MM.1S (cell line): ENCODE data around the gene SDR9C7.

Experiments
- DNase-seq: peaks from one replicate; pipeline ENCODE4 v3.0.0-alpha.2; 2015
- H2AFZ ChIP-seq: fragments of 300-600 bp; sonication (generic); 2 replicates; pipeline ENCODE4 v1.6.0; 2016; ENCODE audit warnings: antibody characterized with exemption, low read length
- H3F3A ChIP-seq: fragments of 300-600 bp; sonication (generic); 2 replicates; pipeline ENCODE4 v1.6.1; 2016; ENCODE audit warnings: mild to moderate bottlenecking, antibody characterized with exemption, low read length, moderate library complexity, mixed read lengths; ENCODE audit not compliant: insufficient read depth
- H3K27ac ChIP-seq: fragments of 300-600 bp; sonication (generic); 2 replicates; pipeline ENCODE4 v1.5.1; 2016; ENCODE audit warnings: mild to moderate bottlenecking, low read length
- H3K27me3 ChIP-seq: fragments of 300-600 bp; sonication (generic); replicated peaks from 2 replicates; pipeline ENCODE4 v1.6.0; 2016; ENCODE audit warnings: low read length; ENCODE audit not compliant: insufficient read depth
- H3K36me3 ChIP-seq: fragments of 300-600 bp; sonication (generic); replicated peaks from 2 replicates; pipeline ENCODE4 v1.6.1; 2016; ENCODE audit warnings: mild to moderate bottlenecking, low read length, mixed read lengths; ENCODE audit not compliant: insufficient read depth
- H3K4me1 ChIP-seq: fragments of 300-600 bp; sonication (generic); 2 replicates; pipeline ENCODE4 v1.6.1; 2016; ENCODE audit warnings: low read length, mixed read lengths
- H3K4me2 ChIP-seq: fragments of 300-600 bp; sonication (generic); 2 replicates; pipeline ENCODE4 v1.6.0; 2016; ENCODE audit warnings: low read depth, low read length
- H3K4me3 ChIP-seq: fragments of 300-600 bp; sonication (generic); 2 replicates; pipeline ENCODE4 v1.5.1; 2016; ENCODE audit warnings: low read length, mixed read lengths
- H3K79me2 ChIP-seq: fragments of 300-600 bp; sonication (generic); 2 replicates; pipeline ENCODE4 v1.6.1; 2016; ENCODE audit warnings: mixed run types, low read length, mixed read lengths
- H3K9ac ChIP-seq: fragments of 300-600 bp; sonication (generic); 2 replicates; pipeline ENCODE4 v1.6.1; 2016; ENCODE audit warnings: low read length, mixed read lengths
- H3K9me2 ChIP-seq: fragments of 300-600 bp; sonication (generic); replicated peaks from 2 replicates; pipeline ENCODE4 v1.6.1; 2016; ENCODE audit warnings: mild to moderate bottlenecking, low read length, mixed read lengths; ENCODE audit not compliant: insufficient read depth
- H3K9me3 ChIP-seq: fragments of 300-600 bp; sonication (generic); replicated peaks from 2 replicates; pipeline ENCODE4 v1.6.1; 2016; ENCODE audit warnings: mild to moderate bottlenecking, low read length, mixed read lengths; ENCODE audit not compliant: insufficient read depth
- H4K20me1 ChIP-seq: fragments of 300-600 bp; sonication (generic); 2 replicates; pipeline ENCODE4 v1.6.1; 2016; ENCODE audit warnings: mild to moderate bottlenecking, low read length, moderate library complexity, mixed read lengths; ENCODE audit not compliant: insufficient read depth
- CTCF ChIP-seq: fragments of 300-600 bp; sonication (generic); IDR thresholded peaks from 2 replicates; pipeline ENCODE4 v1.5.1; 2016; ENCODE audit warnings: antibody characterized with exemption, low read length, mixed read lengths
- EZH2 ChIP-seq: fragments of 300-600 bp; sonication (generic); optimal IDR thresholded peaks from 2 replicates; pipeline ENCODE3; 2017; ENCODE audit warnings: low read depth, mild to moderate bottlenecking, antibody characterized with exemption, low read length, mixed read lengths
- EZH2phosphoT487 ChIP-seq: fragments of 300-600 bp; sonication (generic); IDR thresholded peaks from 2 replicates; pipeline ENCODE4 v1.6.1; 2018; ENCODE audit warnings: antibody characterized with exemption, low read length

SDR9C7 gene

GRCh38 chr12:56900583-56900982 is 33.6 kb downstream of the SDR9C7 start:
- no peaks in the 10 kb centered on the region for H3K27me3 ChIP-seq
- H3K9me3 ChIP-seq: no peaks in the 10 kb centered on the region
- H3F3A ChIP-seq: no peaks in the 10 kb centered on the region
- no peak for DNase-seq
- no peaks in the 10 kb centered on the region for H3K9me2 ChIP-seq
- no peaks in the 10 kb centered on the region for H4K20me1 ChIP-seq
- TF ChIP-seq EZH2 (no peak), CTCF (no peak), EZH2phosphoT487 (no peak)
- no peak overlapping the region for H3K4me2 ChIP-seq
- no peak overlapping the region for H2AFZ ChIP-seq
- H3K27ac ChIP-seq: no peak overlapping the region
- H3K79me2 ChIP-seq: no peaks in the 10 kb centered on the region
- H3K9ac ChIP-seq: no peak overlapping the region
- no peak overlapping the region for H3K4me3 ChIP-seq
- H3K4me1 ChIP-seq: no peaks in the 10 kb centered on the region
- no peaks in the 10 kb centered on the region for H3K36me3 ChIP-seq

- Histone ChIP-seq H3K9me3 (no peaks in the 10 kb centered on the region), H3K36me3 (no peaks in the 10 kb centered on the region), H3K4me3 (no peak overlapping the region), H3K4me2 (no peak overlapping the region), H3K27me3 (no peaks in the 10 kb centered on the region), H3K9me2 (no peaks in the 10 kb centered on the region), H4K20me1 (no peaks in the 10 kb centered on the region), H3K4me1 (no peaks in the 10 kb centered on the region), H3F3A (no peaks in the 10 kb centered on the region), H3K9ac (no peak overlapping the region), H2AFZ (no peak overlapping the region), H3K79me2 (no peaks in the 10 kb centered on the region), H3K27ac (no peak overlapping the region)
- no peak for DNase-seq
- TF ChIP-seq EZH2phosphoT487 (no peak), CTCF (no peak), EZH2 (no peak)
These were observed 35.3 kb downstream of the SDR9C7 start for GRCh38 chr12:56898938-56899337.

GRCh38 chr12:56897844-56898361 is 36.3 kb downstream of the SDR9C7 start:
- Histone ChIP-seq H3K27ac (no peak overlapping the region), H3K4me2 (no peak overlapping the region), H3K4me1 (no peaks in the 10 kb centered on the region), H3K27me3 (no peaks in the 10 kb centered on the region), H3K4me3 (no peak overlapping the region), H3F3A (no peaks in the 10 kb centered on the region), H3K9ac (no peak overlapping the region), H4K20me1 (no peaks in the 10 kb centered on the region), H2AFZ (no peak overlapping the region), H3K9me3 (no peaks in the 10 kb centered on the region), H3K36me3 (no peaks in the 10 kb centered on the region), H3K79me2 (no peaks in the 10 kb centered on the region), H3K9me2 (no peaks in the 10 kb centered on the region)
- no peak for TF ChIP-seq EZH2phosphoT487
- no peak for TF ChIP-seq CTCF
- no peak for TF ChIP-seq EZH2
- DNase-seq: no peak
